ENCODE data around the gene PLEKHG5. TPM values are rescaled to one million over a fixed set of nuclear protein-coding genes. Genes with fewer than 3 reads are reported as not detected.
"Not testable (repeated sequence)": the region's sequence is repeated elsewhere in the genome, so short reads cannot be mapped to it uniquely, and the experiment has no call there.

The PLEKHG5 gene
- polyA plus RNA-seq, 1 experiment: 4.2 TPM

DNA sequence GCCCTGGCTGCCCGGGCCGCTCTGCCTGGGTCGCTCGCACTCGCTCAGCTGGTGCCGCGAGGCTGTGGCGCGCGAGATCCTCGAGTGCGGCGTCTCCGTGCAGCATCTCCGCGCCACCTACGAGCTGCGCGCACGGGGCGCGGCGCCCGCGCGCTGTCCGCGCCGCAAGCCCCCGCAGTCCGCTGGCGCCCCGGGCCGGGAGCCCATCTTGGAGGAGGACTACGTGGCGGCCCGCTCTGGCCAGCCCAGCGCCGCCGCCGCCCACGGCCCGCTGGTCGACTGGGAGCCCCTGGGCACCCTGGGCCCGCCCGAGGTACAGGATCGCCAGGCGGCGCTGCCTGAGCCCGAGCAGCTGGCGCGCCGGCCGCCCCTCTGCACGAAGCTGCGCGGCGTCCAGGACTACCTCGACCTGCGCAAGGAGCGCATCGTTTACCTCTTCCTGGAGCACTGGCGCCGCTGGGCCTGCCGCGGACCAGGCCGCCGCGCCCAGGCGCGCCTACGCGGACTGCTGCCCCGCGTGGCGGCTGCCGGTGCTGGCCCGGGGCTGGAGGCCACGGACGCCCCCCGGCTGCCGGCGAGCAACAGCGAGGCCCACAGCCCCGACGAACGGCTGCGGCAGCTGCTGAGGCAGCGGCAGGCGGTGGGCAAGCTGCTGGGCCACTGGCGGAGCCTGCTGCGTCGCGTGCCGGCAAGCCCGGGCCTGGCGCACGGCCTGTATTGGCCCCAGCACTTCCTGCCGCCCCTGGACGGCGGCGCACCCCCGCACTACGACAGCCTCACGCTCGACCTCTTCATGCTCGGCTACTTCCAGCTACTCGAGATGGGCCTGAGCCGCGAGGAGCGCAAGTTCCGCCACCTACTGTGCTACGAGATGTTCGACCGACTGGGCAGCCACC lies 36.4 kb downstream of the PLEKHG5 start:
- H3K27me3 ChIP-seq (ENCODE audit: control insufficient read depth, insufficient read depth, low read length): peaks cover 59% of the 10 kb centered on the region

DNA sequence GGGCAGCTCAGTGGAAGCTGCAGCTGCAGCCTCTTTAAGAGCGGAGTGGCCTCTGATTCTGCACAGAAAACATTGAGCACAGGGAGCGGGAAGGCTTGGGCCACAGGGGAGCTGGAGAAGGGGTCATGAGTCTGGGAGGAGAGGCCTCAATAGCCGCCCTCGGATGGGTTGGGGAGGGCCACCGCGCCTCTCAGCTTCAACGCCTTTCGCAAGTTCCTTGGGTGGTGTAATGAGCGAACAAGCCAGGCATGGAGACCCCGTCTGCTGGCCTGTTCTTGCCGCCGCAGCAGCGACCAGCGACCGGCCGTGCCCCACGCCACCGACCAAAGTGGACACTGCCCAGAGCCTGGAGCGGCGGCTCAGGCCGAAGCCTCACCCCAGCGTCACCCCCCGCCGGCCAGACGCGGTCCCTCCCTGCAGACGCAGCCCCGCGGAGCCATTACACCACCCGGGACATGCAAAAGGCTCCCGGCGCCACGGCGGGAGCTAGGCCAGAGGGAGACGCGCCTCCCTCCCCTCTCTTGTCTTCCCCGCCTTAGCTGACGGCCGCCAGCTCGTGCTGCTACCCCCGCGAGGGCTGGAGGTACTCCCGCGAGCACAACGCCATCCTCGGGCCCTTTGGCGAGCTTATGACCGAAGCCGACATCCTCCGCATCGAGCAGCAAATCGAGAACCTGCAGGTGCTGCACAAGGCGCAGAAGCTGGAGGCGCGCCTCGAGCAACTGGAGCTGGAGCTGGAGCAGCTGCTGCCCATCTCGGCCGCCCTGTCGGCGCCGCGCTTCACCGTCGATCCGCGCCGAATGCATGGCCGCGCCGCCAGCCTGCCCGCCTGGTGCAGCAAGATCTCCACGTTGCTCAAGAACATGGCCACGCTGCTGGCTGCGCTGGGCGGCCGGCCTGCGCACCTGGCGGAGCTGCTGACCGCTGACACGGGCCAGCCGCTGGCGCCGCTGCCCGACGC lies 37.3 kb downstream of the PLEKHG5 start:
- POLR2A ChIA-PET; CTCF ChIA-PET; DNase-seq (ENCODE audit: low read depth, low spot score); H3K27ac ChIP-seq (ENCODE audit: low read depth, low read length); H3K9me3 ChIP-seq (ENCODE audit: control insufficient read depth, insufficient read depth, low read length); H3K4me3 ChIP-seq (ENCODE audit: low read depth, low read length): not testable (repeated sequence)
- peaks cover 61% of the 10 kb centered on the region for H3K27me3 ChIP-seq (ENCODE audit: control insufficient read depth, insufficient read depth, low read length)

More for the DNA sequence above, 36.4 kb downstream of the PLEKHG5 start:
- TF ChIP-seq, protein P1, sequence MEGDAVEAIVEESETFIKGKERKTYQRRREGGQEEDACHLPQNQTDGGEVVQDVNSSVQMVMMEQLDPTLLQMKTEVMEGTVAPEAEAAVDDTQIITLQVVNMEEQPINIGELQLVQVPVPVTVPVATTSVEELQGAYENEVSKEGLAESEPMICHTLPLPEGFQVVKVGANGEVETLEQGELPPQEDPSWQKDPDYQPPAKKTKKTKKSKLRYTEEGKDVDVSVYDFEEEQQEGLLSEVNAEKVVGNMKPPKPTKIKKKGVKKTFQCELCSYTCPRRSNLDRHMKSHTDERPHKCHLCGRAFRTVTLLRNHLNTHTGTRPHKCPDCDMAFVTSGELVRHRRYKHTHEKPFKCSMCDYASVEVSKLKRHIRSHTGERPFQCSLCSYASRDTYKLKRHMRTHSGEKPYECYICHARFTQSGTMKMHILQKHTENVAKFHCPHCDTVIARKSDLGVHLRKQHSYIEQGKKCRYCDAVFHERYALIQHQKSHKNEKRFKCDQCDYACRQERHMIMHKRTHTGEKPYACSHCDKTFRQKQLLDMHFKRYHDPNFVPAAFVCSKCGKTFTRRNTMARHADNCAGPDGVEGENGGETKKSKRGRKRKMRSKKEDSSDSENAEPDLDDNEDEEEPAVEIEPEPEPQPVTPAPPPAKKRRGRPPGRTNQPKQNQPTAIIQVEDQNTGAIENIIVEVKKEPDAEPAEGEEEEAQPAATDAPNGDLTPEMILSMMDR (IDR thresholded peaks at IDR 0.05; ENCODE audit: low read depth, low read length): no peak
- no peak overlapping the region for H3K27ac ChIP-seq (ENCODE audit: low read depth, low read length)
- CTCF ChIA-PET: no interaction called here
- no peak overlapping the region for H3K4me3 ChIP-seq (ENCODE audit: low read depth, low read length)
- H3K9me3 ChIP-seq (ENCODE audit: control insufficient read depth, insufficient read depth, low read length): no peaks in the 10 kb centered on the region; the same call in 1 of the 2 replicates
- POLR2A ChIA-PET: no interaction called here
- DNase-seq (ENCODE audit: low read depth, low spot score): no peak

DNA sequence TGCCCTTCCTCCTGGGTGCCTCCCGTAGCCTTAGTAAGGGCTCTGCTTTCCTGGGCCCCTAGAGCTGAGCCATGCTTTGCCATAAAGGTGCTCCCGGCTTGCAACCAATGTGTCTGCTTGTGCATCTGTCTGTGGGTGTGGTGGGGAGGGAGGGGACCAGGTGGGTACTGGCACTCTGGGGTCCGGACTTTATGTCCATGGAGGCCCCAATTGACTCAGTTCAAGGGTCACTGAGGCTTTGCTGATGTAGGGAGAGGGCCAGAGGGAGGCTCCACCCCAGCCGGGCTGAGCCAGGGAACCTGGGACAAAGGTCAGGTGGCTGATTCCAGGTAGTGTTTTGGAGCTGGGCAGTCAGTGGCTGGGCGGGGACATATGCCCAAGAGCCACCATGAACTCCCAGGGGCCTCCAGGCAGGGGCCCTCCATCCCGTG lies 40.5 kb downstream of the PLEKHG5 start:
- POLR2A ChIA-PET: no interaction called here
- CTCF ChIA-PET: no interaction called here
- no peak for DNase-seq (ENCODE audit: low read depth, low spot score)
- peaks cover 77% of the 10 kb centered on the region for H3K27me3 ChIP-seq (ENCODE audit: control insufficient read depth, insufficient read depth, low read length)
- no peak overlapping the region for H3K27ac ChIP-seq (ENCODE audit: low read depth, low read length)
- TF ChIP-seq, protein P1 (IDR thresholded peaks at IDR 0.05; ENCODE audit: low read depth, low read length): no peak
- no peak overlapping the region for H3K4me3 ChIP-seq (ENCODE audit: low read depth, low read length)
- peaks cover 6% of the 10 kb centered on the region; the same call in 1 of the 2 replicates for H3K9me3 ChIP-seq (ENCODE audit: control insufficient read depth, insufficient read depth, low read length)

DNA sequence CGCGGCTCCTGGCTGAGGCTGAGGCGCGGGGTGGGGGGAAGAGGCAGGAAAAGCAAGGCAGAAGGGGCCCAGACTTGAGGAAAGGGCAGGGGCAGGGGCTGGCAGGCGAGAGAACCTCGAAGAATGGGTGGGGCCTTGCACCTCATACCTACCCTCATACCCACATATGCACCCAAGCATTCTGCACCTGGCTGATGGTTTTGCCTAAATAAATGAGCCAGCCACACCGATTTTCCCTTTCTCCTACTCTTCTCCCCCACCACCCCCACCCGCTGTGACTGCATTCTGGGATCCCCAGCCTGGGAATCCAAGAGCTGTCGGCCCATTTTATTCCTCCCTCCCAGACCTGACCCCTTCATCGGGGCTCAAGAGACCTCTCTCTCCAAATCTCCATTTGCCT lies 41.0 kb downstream of the PLEKHG5 start:
- H3K9me3 ChIP-seq (ENCODE audit: control insufficient read depth, insufficient read depth, low read length); POLR2A ChIA-PET; CTCF ChIA-PET; DNase-seq (ENCODE audit: low read depth, low spot score); H3K4me3 ChIP-seq (ENCODE audit: low read depth, low read length); H3K27ac ChIP-seq (ENCODE audit: low read depth, low read length): not testable (repeated sequence)
- H3K27me3 ChIP-seq (ENCODE audit: control insufficient read depth, insufficient read depth, low read length): peaks cover 78% of the 10 kb centered on the region

DNA sequence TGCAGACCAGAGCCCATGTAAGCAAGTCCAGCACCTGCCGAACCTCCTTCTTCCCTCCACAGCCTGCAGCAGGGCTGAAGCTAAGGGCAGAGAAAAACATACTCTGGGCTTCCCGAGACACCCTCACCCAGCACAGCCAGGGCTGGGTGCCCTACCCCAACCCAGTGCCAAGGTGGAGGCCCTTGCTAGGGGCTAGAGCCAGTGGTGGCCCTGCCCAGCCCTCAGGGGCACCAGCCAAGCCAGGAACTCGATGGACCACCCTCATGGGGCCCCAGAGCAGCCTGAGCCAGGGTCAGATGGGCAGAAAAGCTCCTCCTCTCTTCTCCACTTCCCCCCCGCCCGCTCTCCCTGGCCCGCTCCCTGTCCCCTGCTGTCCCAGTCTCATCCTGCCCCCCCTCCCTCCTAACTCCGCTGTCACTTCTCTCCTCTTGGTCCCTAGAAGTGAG lies 41.4 kb downstream of the PLEKHG5 start:
- TF ChIP-seq, protein P1 (IDR thresholded peaks at IDR 0.05; ENCODE audit: low read depth, low read length): no peak
- Histone ChIP-seq H3K9me3 (ENCODE audit: control insufficient read depth, insufficient read depth, low read length) (peaks cover 6% of the 10 kb centered on the region; the same call in 1 of the 2 replicates), H3K4me3 (ENCODE audit: low read depth, low read length) (no peak overlapping the region), H3K27me3 (ENCODE audit: control insufficient read depth, insufficient read depth, low read length) (peaks cover 80% of the 10 kb centered on the region), H3K27ac (ENCODE audit: low read depth, low read length) (no peak overlapping the region)
- ChIA-PET CTCF (interaction anchor here (0.8 to 1.8 kb wide), 2 partner anchors 10 to 12 kb away, joined by 3 to 11 read pairs; no protein-coding TSS in a partner anchor), POLR2A (interaction anchor here (0.6 kb wide), 1 partner anchor 48 kb away, joined by 3 read pairs; no protein-coding TSS in a partner anchor)
- no peak for DNase-seq (ENCODE audit: low read depth, low spot score)
